ENCODE data around the gene KCTD3. TPM values are rescaled to one million over a fixed set of nuclear protein-coding genes. Genes with fewer than 3 reads are reported as not detected.

Gene KCTD3
- total RNA-seq, 1 donor from 2014 or later = 57.9 TPM

DNA sequence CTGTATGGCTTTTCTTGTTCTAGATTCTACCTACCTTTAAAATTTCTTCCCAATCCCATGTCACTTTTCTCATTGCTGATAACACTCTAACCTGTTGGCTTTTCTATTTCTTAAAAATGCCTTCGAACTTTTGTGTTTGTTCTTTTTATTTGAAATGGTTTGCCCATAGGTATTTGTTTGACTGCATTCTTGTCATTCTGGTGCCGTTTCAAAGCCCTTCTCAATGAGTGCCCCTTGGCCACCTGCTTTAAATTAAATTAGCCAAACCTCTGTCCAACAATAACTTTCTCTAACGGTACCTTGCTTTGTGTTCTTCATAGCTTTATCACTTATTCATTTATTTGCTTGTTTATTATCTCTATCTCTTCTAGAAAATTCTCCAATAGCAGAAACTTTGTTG is 38.9 kb downstream of the KCTD3 start:
- no peak overlapping the region for H3K4me3 Mint-ChIP-seq

DNA sequence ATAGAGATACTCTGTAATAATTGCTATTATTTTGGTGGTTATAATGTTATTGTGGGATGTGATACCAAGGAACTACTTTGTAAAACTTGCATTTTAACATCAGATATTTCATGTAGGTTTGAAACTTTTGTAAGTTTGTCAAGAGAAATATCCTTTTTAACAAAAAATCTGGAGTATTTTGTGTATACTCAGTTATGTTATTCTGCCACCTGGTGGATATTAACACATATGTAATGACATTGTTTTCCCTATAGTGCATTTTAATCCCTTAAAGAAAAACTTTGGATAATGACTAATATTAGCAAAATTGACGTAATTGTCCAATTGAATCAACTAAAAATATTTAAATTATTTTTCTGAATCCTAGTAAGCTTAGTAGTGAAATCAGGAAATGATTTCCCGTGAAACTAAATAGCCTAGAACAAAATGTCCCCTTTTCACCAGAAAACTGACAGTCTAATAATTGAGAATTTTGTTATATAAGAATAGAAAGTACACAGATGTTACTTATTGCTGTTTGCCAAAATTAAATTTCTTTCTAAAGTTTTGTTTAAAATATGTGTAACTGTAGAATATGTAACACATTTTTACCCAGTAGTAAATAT is 39.6 kb downstream of the KCTD3 start:
- H3K36me3 Mint-ChIP-seq (ENCODE audit: low read depth) = peaks cover 17% of the 10 kb centered on the region
- H3K27ac Mint-ChIP-seq (ENCODE audit: unreplicated experiment) = no peak overlapping the region
- no peak for DNase-seq (ENCODE audit: low read depth, low spot score)
- peak; percentile 75 for TF ChIP-seq CTCF (conservative IDR thresholded peaks at IDR 0.05)
- H3K27me3 Mint-ChIP-seq (ENCODE audit: low read depth) = no peaks in the 10 kb centered on the region
- peaks cover 9% of the 10 kb centered on the region for H3K4me1 Mint-ChIP-seq
- H3K9me3 Mint-ChIP-seq = no peaks in the 10 kb centered on the region
- H3K4me3 Mint-ChIP-seq = no peak overlapping the region

More for the DNA sequence above, 38.9 kb downstream of the KCTD3 start:
- H3K4me1 Mint-ChIP-seq = peaks cover 9% of the 10 kb centered on the region
- H3K36me3 Mint-ChIP-seq (ENCODE audit: low read depth) = peaks cover 17% of the 10 kb centered on the region
- H3K27me3 Mint-ChIP-seq (ENCODE audit: low read depth) = no peaks in the 10 kb centered on the region
- no peak overlapping the region for H3K27ac Mint-ChIP-seq (ENCODE audit: unreplicated experiment)
- no peak for TF ChIP-seq CTCF (conservative IDR thresholded peaks at IDR 0.05)
- no peak for DNase-seq (ENCODE audit: low read depth, low spot score)
- no peaks in the 10 kb centered on the region for H3K9me3 Mint-ChIP-seq

DNA sequence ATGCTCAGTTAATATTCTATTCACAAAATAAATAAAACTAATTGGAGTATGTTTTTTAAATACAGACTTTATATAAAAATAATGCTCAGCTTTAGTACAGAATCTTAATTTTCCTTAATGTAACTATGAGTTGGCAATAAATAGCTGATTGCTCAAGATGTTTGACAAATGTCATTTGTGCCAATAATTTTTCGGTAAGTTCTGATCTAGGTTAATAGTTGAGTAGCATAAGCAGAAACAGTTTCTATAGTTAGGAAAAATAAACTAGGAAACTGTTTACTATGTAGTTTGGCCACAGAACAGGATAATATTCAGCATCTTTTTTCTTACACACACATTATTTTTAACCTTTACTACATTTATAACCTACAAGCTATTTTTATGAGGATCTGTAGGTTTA is 40.3 kb downstream of the KCTD3 start:
- Mint-ChIP-seq H3K4me1 (peaks cover 9% of the 10 kb centered on the region), H3K4me3 (no peak overlapping the region), H3K36me3 (ENCODE audit: low read depth) (peaks cover 22% of the 10 kb centered on the region), H3K27me3 (ENCODE audit: low read depth) (no peaks in the 10 kb centered on the region), H3K9me3 (no peaks in the 10 kb centered on the region), H3K27ac (ENCODE audit: unreplicated experiment) (no peak overlapping the region)
- no peak for DNase-seq (ENCODE audit: low read depth, low spot score)
- no peak for TF ChIP-seq CTCF (conservative IDR thresholded peaks at IDR 0.05)

GRCh38 chr1:215608646-215609045 is 41.5 kb downstream of the KCTD3 start:
- Mint-ChIP-seq H3K4me3 (no peak overlapping the region), H3K27ac (ENCODE audit: unreplicated experiment) (no peak overlapping the region), H3K36me3 (ENCODE audit: low read depth) (peaks cover 32% of the 10 kb centered on the region)

DNA sequence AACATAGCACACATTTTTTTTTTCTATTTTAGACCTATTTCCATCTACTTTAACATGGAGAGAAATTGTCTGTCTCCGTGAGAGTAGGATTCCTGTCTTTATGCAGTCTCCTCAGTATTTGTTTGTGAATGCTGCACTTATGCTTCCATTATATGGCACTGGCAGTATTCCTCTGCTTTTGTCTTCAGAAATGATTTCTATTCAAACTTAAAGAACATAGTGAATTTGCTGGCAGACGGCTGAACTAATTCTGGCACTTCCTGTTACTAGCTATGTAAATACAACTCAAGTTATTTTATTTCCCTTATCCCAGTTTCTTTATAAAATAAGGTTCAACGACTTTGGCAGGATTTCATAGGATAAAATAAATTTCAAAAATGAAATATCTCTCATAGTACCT is 45.3 kb downstream of the KCTD3 start:
- no peak overlapping the region for H3K4me3 Mint-ChIP-seq
- H3K27ac Mint-ChIP-seq (ENCODE audit: unreplicated experiment) = no peak overlapping the region
- no peaks in the 10 kb centered on the region for H3K4me1 Mint-ChIP-seq
- TF ChIP-seq CTCF (conservative IDR thresholded peaks at IDR 0.05) = no peak
- H3K9me3 Mint-ChIP-seq = peaks cover 4% of the 10 kb centered on the region
- H3K27me3 Mint-ChIP-seq (ENCODE audit: low read depth) = no peaks in the 10 kb centered on the region
- DNase-seq (ENCODE audit: low read depth, low spot score) = no peak
- peaks cover 41% of the 10 kb centered on the region for H3K36me3 Mint-ChIP-seq (ENCODE audit: low read depth)

More at GRCh38 chr1:215608646-215609045, 41.5 kb downstream of the KCTD3 start:
- peaks cover 4% of the 10 kb centered on the region for H3K9me3 Mint-ChIP-seq
- TF ChIP-seq CTCF (conservative IDR thresholded peaks at IDR 0.05) = no peak
- peaks cover 9% of the 10 kb centered on the region for H3K4me1 Mint-ChIP-seq
- no peak for DNase-seq (ENCODE audit: low read depth, low spot score)
- no peaks in the 10 kb centered on the region for H3K27me3 Mint-ChIP-seq (ENCODE audit: low read depth)
